HCT116 (cell line): ENCODE results near the gene KDM7A. TPM values are rescaled to one million over a fixed set of nuclear protein-coding genes. Genes with fewer than 3 reads are reported as not detected.

Experiments
- ATAC-seq: fragments of 200-7000 bp; cut with Tn5 transposase; 2 replicates; pipeline ENCODE4 v1.9.1; 2020; ENCODE audit warnings: mild to moderate bottlenecking, moderate library complexity
- BruUV-seq: library from RNA; stranded (reverse); fragments of 400-500 nt; replicated peaks from 2 replicates; lab custom pipeline; 2021; lab: Mats Ljungman, UMichigan
- CTCF ChIA-PET: fragments of 300-600 bp; sonication (Branson Sonifier 250); formaldehyde crosslinking; loops from one replicate; lab custom pipeline; 2021; ENCODE audit warnings: antibody characterized with exemption; lab: Charles Lee
- POLR2A ChIA-PET: fragments of 300-600, 350-600 bp; sonication (Branson Sonifier 250); formaldehyde crosslinking; loops from one replicate; lab custom pipeline; 2021; ENCODE audit warnings: antibody characterized with exemption; lab: Charles Lee
- RAD21 ChIA-PET, 2 experiments: fragments of 300-600 bp; sonication (Branson Sonifier 250); formaldehyde crosslinking; loops; one replicate each; lab custom pipeline; 2023; ENCODE audit warnings: low total read pairs in 2 of 2; ENCODE audit not compliant: uncharacterized antibody in 2 of 2, unreplicated experiment in 2 of 2, low non-redundant PET in 1 of 2; lab: Charles Lee
- DNase-seq: peaks from one replicate; pipeline ENCODE4 v3.0.0-alpha.2; 2010; ENCODE audit warnings: low read depth, low spot score
- H2AFZ ChIP-seq: fragments of 200-600 bp; shearing (Covaris generic), sonication (generic); 2 replicates; pipeline ENCODE4 v1.6.1; 2017; ENCODE audit warnings: low read depth, mixed run types, mixed read lengths, antibody characterized with exemption, low read length; ENCODE audit not compliant: poor library complexity, severe bottlenecking
- H3K27ac ChIP-seq: 2 replicates; pipeline ENCODE4 v1.5.1; 2012; ENCODE audit warnings: low read depth, low read length
- H3K27me3 ChIP-seq: fragments of 200-600 bp; sonication (generic); 2 replicates; pipeline ENCODE4 v1.6.1; 2016; ENCODE audit warnings: mixed run types, low read length, mixed read lengths; ENCODE audit not compliant: insufficient read depth
- H3K36me3 ChIP-seq, 2 experiments: fragments of 200-500 bp in 1 of 2; fragments of 200-600 bp in 1 of 2; sonication (Bioruptor generic) in 1 of 2; sonication (generic) in 1 of 2; 2 replicates each; pipeline versions ENCODE4 v1.5.1 to v1.6.1; 2014 to 2016; ENCODE audit warnings: low read length in 2 of 2, inconsistent platforms in 1 of 2, mixed read lengths in 1 of 2, mixed run types in 1 of 2; ENCODE audit not compliant: insufficient read depth in 2 of 2, control insufficient read depth in 1 of 2
- H3K4me1 ChIP-seq, 2 experiments: fragments of 200-600 bp in 1 of 2; sonication (generic) in 1 of 2; 2 replicates each; pipeline versions ENCODE4 v1.5.1 to v1.6.1; 2012 to 2017; ENCODE audit warnings: low read length in 2 of 2, inconsistent platforms in 1 of 2, mild to moderate bottlenecking in 1 of 2, mixed read lengths in 1 of 2, mixed run types in 1 of 2, moderate library complexity in 1 of 2; ENCODE audit not compliant: insufficient read depth in 2 of 2, control insufficient read depth in 1 of 2
- H3K4me2 ChIP-seq: fragments of 200-600 bp; sonication (generic); 2 replicates; pipeline ENCODE4 v1.6.1; 2017; ENCODE audit warnings: mixed run types, low read length, mixed read lengths
- H3K4me3 ChIP-seq, 2 experiments: fragments of 200-600 bp in 1 of 2; sonication (generic) in 1 of 2; replicated peaks in 1 of 2; 2 replicates each; pipeline ENCODE4 v1.5.1; 2011 to 2016; ENCODE audit warnings: low read length in 2 of 2, control low read depth in 1 of 2, low read depth in 1 of 2, mild to moderate bottlenecking in 1 of 2, mixed read lengths in 1 of 2, mixed run types in 1 of 2
- H3K79me2 ChIP-seq: fragments of 200-600 bp; sonication (generic); 2 replicates; pipeline ENCODE4 v1.6.1; 2017; ENCODE audit warnings: mild to moderate bottlenecking, mixed run types, low read length, moderate library complexity, mixed read lengths; ENCODE audit not compliant: insufficient read depth
- H3K9ac ChIP-seq: fragments of 200-600 bp; sonication (generic); 2 replicates; pipeline ENCODE4 v1.6.1; 2016; ENCODE audit warnings: low read length, mixed read lengths
- H3K9me2 ChIP-seq: fragments of 200-600 bp; sonication (generic), shearing (Covaris generic); 2 replicates; pipeline ENCODE4 v1.6.1; 2017; ENCODE audit warnings: mixed run types, mild to moderate bottlenecking, moderate library complexity; ENCODE audit not compliant: insufficient read depth
- H3K9me3 ChIP-seq, 2 experiments: fragments of 200-500 bp in 1 of 2; fragments of 200-600 bp in 1 of 2; sonication (Bioruptor generic) in 1 of 2; sonication (generic) in 1 of 2; 2 replicates each; pipeline ENCODE4 v1.6.1; 2014 to 2017; ENCODE audit warnings: low read length in 2 of 2, mixed read lengths in 2 of 2, inconsistent platforms in 1 of 2, low read depth in 1 of 2, mild to moderate bottlenecking in 1 of 2, mixed run types in 1 of 2, moderate library complexity in 1 of 2; ENCODE audit not compliant: control insufficient read depth in 1 of 2, insufficient read depth in 1 of 2
- H4K20me1 ChIP-seq: fragments of 200-600 bp; sonication (generic), shearing (Covaris generic); 2 replicates; pipeline ENCODE4 v1.6.1; 2017; ENCODE audit warnings: mixed run types, mild to moderate bottlenecking, moderate library complexity; ENCODE audit not compliant: insufficient read depth
- CBX3 ChIP-seq: IDR thresholded peaks from 2 replicates; pipeline ENCODE4 v1.6.1; 2012; ENCODE audit warnings: low read depth
- EGR1 ChIP-seq: IDR thresholded peaks from 2 replicates; pipeline ENCODE4 v1.6.1; 2012; ENCODE audit warnings: low read depth
- ELF1 ChIP-seq: IDR thresholded peaks from 2 replicates; pipeline ENCODE4 v1.6.1; 2012; ENCODE audit warnings: low read depth, borderline replicate concordance
- EZH2phosphoT487 ChIP-seq: fragments of 200-600 bp; IDR thresholded peaks from 2 replicates; pipeline ENCODE4 v1.6.1; 2018; ENCODE audit warnings: antibody characterized with exemption, borderline replicate concordance
- FOSL1 ChIP-seq: IDR thresholded peaks from 2 replicates; pipeline ENCODE4 v1.6.1; 2012; ENCODE audit warnings: low read depth
- JUND ChIP-seq: IDR thresholded peaks from 2 replicates; pipeline ENCODE4 v1.6.1; 2012
- POLR2A ChIP-seq: IDR thresholded peaks from 2 replicates; pipeline ENCODE4 v1.7.0; 2011; ENCODE audit warnings: borderline replicate concordance; ENCODE audit not compliant: insufficient read depth, insufficient read length; ENCODE audit errors: extremely low read depth
- POLR2AphosphoS5 ChIP-seq: IDR thresholded peaks from 2 replicates; pipeline ENCODE4 v1.6.1; 2011; ENCODE audit warnings: mild to moderate bottlenecking, low read depth, low read length, moderate library complexity
- RAD21 ChIP-seq: IDR thresholded peaks from 2 replicates; pipeline ENCODE4 v1.6.1; 2012; ENCODE audit warnings: low read depth, mild to moderate bottlenecking
- SIN3A ChIP-seq: IDR thresholded peaks from 2 replicates; pipeline ENCODE4 v1.6.1; 2012; ENCODE audit warnings: low read depth
- SP1 ChIP-seq: IDR thresholded peaks from 2 replicates; pipeline ENCODE4 v1.6.1; 2012; ENCODE audit warnings: low read depth
- TCF7L2 ChIP-seq: IDR thresholded peaks from 2 replicates; pipeline ENCODE4 v1.7.0; 2011; ENCODE audit warnings: borderline replicate concordance, inconsistent platforms; ENCODE audit not compliant: insufficient read depth, insufficient read length; ENCODE audit errors: extremely low read depth
- ZFX ChIP-seq: fragments of 450-650 bp; IDR thresholded peaks from 2 replicates; pipeline ENCODE4 v1.6.1; 2017
- ZNF274 ChIP-seq: fragments of 200-500 bp; sonication (Bioruptor generic); IDR thresholded peaks from 2 replicates; pipeline ENCODE4 v1.6.1; 2014; ENCODE audit warnings: mild to moderate bottlenecking, low read depth, low read length, inconsistent platforms
- intact Hi-C: fragments of 100-400 bp; cut with micrococcal nuclease; formaldehyde crosslinking; loops from 2 replicates; pipeline ENCODE4 v1.10.0; 2022
- total RNA-seq: library from RNA; stranded (reverse); gene quantifications from one replicate; pipeline ENCODE4 v1.2.1, GENCODE V29; 2021; ENCODE audit not compliant: unreplicated experiment
- TF ChIP-seq, protein P1 (sequence below), 3 experiments: fragments of 200-600 bp in 1 of 3; sonication (generic) in 1 of 3; IDR thresholded peaks in 2 of 3; conservative IDR thresholded peaks in 1 of 3; 2 replicates each; pipeline ENCODE4 v1.5.1; 2012 to 2017; ENCODE audit warnings: low read depth in 2 of 3, low read length in 2 of 3, antibody characterized with exemption in 1 of 3, borderline replicate concordance in 1 of 3, control low read depth in 1 of 3, mild to moderate bottlenecking in 1 of 3, mixed read lengths in 1 of 3, mixed run types in 1 of 3, moderate library complexity in 1 of 3; ENCODE audit not compliant: insufficient read depth in 1 of 3
- TF ChIP-seq, protein P2 (sequence below): IDR thresholded peaks from 2 replicates; pipeline ENCODE4 v1.6.1; 2011; ENCODE audit warnings: mild to moderate bottlenecking, low read length, moderate library complexity; ENCODE audit not compliant: insufficient replicate concordance; ENCODE audit errors: extremely low read depth
- TF ChIP-seq, protein P3 (sequence below): IDR thresholded peaks from 2 replicates; pipeline ENCODE4 v1.6.1; 2012

KDM7A gene
- total RNA-seq, 1 experiment from 2014 or later = 11.6 TPM

DNA sequence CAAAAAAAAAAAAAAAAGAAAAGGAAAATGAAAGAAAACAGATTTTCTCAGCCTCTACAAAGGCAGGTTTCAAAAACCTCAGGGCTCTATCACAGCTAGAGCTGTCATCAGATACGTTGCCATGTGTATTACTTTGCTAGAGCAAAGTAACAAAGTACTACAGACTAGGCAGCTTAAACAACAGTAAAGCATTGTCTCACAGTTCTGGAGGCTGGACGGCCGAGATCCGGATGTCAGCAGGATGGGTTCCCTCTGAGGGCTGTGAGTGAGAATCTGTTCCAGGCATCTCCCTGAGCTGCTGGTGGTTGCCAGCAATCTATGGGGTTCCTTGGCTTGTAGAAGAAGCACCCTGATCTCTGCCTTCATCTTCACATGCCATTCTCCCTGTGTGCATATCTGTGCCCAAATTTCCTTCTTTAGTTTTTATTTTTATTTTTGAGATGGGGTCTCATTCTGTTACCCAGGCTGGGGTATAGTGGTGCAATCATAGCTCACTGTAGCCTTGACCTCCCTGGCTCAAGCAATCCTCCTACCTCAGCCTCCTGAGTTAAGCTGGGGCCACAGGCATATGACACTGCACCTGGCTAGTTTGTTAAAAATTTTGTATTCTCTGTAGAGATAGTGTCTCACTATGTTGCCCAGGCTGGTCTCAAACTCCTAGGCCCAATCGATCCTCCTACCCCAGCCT is 48.9 kb upstream of the KDM7A start (continued):
- TF ChIP-seq, protein P1, sequence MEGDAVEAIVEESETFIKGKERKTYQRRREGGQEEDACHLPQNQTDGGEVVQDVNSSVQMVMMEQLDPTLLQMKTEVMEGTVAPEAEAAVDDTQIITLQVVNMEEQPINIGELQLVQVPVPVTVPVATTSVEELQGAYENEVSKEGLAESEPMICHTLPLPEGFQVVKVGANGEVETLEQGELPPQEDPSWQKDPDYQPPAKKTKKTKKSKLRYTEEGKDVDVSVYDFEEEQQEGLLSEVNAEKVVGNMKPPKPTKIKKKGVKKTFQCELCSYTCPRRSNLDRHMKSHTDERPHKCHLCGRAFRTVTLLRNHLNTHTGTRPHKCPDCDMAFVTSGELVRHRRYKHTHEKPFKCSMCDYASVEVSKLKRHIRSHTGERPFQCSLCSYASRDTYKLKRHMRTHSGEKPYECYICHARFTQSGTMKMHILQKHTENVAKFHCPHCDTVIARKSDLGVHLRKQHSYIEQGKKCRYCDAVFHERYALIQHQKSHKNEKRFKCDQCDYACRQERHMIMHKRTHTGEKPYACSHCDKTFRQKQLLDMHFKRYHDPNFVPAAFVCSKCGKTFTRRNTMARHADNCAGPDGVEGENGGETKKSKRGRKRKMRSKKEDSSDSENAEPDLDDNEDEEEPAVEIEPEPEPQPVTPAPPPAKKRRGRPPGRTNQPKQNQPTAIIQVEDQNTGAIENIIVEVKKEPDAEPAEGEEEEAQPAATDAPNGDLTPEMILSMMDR (IDR thresholded peaks at IDR 0.05 in 2 of 3, conservative IDR thresholded peaks at IDR 0.05 in 1 of 3; ENCODE audit: borderline replicate concordance in 1 of 3, insufficient read depth in 1 of 3, low read depth in 2 of 3, low read length in 2 of 3) = no peak
- TF ChIP-seq ZFX (no peak), EGR1 (no peak), JUND (no peak)

DNA sequence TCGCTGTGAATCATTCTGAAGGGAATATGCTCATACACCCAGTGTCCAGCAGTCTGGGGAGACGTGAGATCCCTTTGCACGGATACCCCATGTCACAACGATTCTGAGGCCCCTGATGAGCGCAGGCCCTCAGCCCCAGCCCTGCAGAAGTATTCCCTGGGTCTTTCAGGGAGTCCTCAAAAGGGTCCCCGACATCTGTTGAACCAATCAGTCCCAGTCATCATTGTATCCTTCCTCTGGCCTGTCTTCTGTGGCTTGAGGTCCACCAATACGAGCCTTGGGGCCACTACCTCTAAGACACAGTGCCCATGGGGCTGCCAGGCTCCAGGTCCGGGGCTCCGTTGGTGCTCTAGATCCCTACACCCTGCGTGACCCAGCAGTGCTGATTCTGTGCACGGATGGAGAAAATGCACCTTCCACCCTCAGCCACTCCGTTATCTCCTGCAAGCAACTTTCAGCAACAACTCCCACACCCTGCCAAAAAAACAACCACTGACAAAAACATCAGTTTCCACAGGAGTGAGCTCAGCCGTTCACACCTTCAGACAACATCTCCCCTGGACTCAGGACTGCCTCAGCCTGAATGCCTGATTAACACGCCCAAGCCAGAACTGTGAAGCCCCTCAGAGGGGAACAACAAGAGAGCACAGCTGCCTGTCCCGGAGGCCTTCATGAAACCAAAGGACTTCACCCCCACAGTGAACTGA is 46.9 kb upstream of the KDM7A start:
- H3K4me2 ChIP-seq = no peak overlapping the region
- TF ChIP-seq EZH2phosphoT487 (no peak), TCF7L2 (no peak), FOSL1 (no peak), SP1 (no peak), CBX3 (no peak), POLR2AphosphoS5 (no peak), POLR2A (no peak), ZNF274 (no peak), RAD21 (no peak), ELF1 (no peak), SIN3A (no peak)
- TF ChIP-seq, protein P2, sequence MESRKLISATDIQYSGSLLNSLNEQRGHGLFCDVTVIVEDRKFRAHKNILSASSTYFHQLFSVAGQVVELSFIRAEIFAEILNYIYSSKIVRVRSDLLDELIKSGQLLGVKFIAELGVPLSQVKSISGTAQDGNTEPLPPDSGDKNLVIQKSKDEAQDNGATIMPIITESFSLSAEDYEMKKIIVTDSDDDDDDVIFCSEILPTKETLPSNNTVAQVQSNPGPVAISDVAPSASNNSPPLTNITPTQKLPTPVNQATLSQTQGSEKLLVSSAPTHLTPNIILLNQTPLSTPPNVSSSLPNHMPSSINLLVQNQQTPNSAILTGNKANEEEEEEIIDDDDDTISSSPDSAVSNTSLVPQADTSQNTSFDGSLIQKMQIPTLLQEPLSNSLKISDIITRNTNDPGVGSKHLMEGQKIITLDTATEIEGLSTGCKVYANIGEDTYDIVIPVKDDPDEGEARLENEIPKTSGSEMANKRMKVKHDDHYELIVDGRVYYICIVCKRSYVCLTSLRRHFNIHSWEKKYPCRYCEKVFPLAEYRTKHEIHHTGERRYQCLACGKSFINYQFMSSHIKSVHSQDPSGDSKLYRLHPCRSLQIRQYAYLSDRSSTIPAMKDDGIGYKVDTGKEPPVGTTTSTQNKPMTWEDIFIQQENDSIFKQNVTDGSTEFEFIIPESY = no peak
- TF ChIP-seq, protein P3, sequence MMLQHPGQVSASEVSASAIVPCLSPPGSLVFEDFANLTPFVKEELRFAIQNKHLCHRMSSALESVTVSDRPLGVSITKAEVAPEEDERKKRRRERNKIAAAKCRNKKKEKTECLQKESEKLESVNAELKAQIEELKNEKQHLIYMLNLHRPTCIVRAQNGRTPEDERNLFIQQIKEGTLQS = no peak
- no peak; the same call in 1 of the 2 replicates for ATAC-seq
- no peaks in the 10 kb centered on the region for H3K27me3 ChIP-seq
- ChIA-PET CTCF (no interaction called here), RAD21 (no interaction called here), POLR2A (no interaction called here)
- no peak for DNase-seq
- no peaks in the 10 kb centered on the region for H3K9me2 ChIP-seq
- no peaks in the 10 kb centered on the region for H3K79me2 ChIP-seq
- H3K4me3 ChIP-seq = no peak overlapping the region
- no peaks in the 10 kb centered on the region for H3K4me1 ChIP-seq
- no peaks in the 10 kb centered on the region; a peak in 1 of 4 replicates for H3K36me3 ChIP-seq
- no peaks in the 10 kb centered on the region for H4K20me1 ChIP-seq
- no peak overlapping the region for H3K27ac ChIP-seq
- intact Hi-C loops = no loop called here
- H3K9ac ChIP-seq = no peak overlapping the region
- no peaks in the 10 kb centered on the region for H3K9me3 ChIP-seq
- BruUV-seq = no TSS peak
- H2AFZ ChIP-seq = no peak overlapping the region
